GM19397 (cell line): ENCODE data around the gene MARS1.
A peak's percentile ranks its signal among the peaks of the same experiment; 100 is the strongest.

ENCODE experiments used
- ATAC-seq: cut with Tn5 transposase; IDR thresholded peaks from one replicate; pipeline ENCODE4 v1.9.1; 2021; ENCODE audit warnings: mild to moderate bottlenecking, moderate library complexity; ENCODE audit not compliant: unreplicated experiment

MARS1 gene

DNA sequence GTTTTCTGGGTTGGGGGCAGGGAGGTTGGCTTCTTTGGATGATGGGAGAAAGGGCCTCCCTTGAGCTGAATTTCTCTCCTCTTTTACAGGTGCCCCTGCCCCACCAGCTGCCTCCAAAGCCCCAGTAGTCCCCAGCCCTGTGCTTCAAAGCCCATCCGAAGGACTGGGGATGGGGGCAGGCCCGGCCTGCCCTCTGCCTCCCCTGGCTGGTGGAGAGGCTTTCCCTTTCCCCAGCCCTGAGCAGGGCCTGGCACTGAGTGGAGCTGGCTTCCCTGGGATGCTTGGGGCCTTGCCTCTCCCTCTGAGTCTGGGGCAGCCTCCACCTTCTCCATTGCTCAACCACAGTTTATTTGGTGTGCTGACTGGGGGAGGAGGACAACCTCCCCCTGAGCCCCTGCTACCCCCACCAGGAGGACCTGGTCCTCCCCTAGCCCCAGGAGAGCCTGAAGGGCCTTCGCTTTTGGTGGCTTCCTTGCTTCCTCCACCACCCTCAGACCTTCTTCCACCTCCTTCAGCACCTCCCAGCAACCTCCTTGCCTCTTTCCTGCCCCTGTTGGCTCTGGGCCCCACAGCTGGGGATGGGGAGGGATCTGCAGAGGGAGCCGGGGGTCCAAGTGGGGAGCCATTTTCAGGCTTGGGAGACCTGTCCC, 38.7 kb downstream of the MARS1 start:
- ATAC-seq: no peak

- no peak for ATAC-seq
Observed at GRCh38 chr12:57527184-57527583, 39.3 kb downstream of the MARS1 start.

GRCh38 chr12:57528176-57528575, 40.3 kb downstream of the MARS1 start:
- ATAC-seq: no peak

DNA sequence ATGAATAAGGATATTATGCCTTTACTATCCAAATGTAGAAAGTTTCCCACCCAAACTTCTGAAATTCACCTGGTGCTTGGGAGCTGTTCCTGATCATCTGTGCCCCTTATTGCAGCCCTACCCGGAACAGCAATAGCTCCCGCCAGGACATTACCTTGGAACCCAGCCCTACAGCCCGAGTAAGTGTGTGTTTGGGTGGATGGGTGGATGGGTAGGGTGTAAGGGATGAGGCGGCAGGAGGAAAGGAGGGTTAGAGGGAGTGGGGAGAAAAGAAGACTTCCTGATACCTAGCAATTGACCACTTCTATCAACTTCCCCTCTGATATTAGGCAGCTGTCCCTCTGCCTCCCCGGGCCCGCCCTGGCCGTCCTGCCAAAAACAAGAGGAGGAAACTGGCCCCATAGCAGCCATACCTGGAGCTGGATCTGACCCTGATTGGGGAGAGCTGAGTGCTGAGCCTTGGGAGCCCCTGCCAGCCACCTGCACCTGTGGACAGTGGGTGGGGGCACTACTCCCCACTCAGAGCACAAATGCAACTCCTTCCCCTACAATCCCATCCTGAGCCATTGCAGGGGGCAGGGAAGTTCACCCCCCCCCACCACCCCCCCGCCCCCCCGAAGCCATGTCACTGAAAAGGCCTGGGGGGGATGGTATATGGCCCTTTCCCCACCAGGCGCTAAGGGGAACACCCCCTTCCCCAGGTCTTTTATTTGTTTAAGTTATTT, 41.1 kb downstream of the MARS1 start:
- no peak for ATAC-seq

- no peak for ATAC-seq
Observed at GRCh38 chr12:57529831-57530230, 42.0 kb downstream of the MARS1 start.

DNA sequence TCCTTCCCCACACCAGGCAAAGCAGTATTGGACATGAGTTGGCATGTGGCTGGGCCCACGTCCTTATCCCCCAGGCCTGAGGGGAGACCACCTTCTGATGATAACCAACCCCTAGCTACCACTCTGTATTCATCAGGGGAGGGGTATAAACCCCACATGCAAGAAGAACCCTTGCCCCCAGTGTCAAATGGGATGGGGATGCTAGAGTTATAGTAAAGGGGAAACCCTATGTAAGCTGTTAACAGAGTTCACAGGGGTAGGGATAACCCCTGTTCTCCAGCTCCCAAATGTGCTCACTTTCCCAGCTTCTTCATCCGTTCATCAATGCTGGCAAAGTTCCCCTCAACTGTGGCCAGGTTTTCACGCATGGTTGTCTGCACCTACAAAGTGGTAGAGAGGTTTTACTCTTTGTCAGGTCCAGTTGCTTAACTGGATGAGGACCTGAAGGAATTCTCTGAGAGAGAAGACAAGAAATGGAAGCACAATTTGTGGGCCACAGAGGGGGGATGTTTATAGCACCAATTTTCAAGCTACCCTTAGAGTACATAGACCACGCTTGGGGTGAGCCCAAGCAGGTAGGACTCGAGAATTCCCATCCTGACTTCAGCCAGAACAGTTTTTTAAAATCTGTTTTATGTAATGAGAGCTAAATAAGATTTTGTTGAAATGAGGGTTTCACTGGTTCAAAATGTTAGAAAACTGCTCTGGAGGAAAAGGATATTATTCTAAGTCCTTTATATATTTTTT, 42.7 kb downstream of the MARS1 start:
- no peak for ATAC-seq

- ATAC-seq: no peak
Observed at GRCh38 chr12:57531836-57532235, 44.0 kb downstream of the MARS1 start.

- no peak for ATAC-seq
Observed at GRCh38 chr12:57533108-57533507, 45.2 kb downstream of the MARS1 start.

- no peak for ATAC-seq
Observed at GRCh38 chr12:57534250-57534649, 46.4 kb downstream of the MARS1 start.

- ATAC-seq: no peak
Observed at GRCh38 chr12:57534991-57535543, 47.2 kb downstream of the MARS1 start.

DNA sequence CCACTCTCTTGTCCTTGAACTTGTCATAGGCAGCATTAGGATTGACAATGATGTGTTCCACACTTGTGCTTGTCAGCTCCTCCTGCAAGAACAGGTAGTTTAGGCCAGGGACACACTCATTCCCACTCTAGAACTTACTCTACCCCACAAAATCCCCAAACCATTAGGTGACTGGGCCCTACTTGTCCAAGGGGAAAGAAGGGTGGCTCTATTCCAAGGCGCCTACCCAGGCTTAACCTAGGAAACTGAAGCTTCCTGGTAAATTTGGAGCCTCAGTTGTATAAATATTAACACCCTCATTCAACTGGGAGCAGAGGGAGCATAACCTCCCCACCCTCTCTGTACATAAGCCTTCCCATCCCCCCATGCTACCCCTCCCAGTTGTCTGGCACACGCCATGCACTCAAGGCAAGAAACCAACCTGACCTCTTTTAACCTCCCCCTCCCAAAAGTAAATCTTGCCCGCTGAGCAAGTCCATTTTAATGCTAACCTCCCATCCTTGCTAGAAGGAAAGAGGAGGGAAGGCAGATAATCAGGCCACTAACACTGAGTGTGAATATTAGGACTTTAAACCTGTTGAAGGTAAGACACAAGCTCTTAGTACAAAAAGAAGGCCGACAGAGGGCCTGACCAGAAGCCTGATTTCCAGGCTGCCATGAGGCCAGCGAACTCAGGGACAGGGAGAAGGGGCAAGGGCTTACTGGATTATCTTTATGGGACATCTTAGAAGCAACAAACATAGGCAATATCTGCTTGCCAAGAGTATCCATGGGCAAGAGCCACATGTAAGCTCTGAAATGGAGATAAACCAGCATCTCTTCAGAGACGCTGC, 48.1 kb downstream of the MARS1 start:
- no peak for ATAC-seq

DNA sequence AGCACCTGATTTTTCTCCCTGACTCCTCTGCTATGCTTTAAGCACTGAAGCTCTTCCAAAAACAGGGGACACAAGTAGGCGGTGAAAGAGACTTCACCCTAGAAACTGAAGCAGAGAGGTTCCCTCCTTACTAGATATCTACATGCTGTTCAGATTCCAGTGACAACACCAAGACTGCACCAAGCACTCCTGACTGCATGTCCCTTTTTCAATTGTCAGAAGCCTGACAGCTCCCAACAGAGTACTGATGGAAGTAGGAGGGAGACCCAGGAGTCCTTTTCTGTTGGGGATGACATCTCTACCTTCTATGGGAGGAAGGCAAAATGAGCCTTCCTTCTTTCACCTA, 48.7 kb downstream of the MARS1 start:
- no peak for ATAC-seq

- no peak for ATAC-seq
Observed at GRCh38 chr12:57539134-57539768, 51.4 kb downstream of the MARS1 start.

- ATAC-seq: no peak
Observed at GRCh38 chr12:57541001-57541400, 53.1 kb downstream of the MARS1 start.

DNA sequence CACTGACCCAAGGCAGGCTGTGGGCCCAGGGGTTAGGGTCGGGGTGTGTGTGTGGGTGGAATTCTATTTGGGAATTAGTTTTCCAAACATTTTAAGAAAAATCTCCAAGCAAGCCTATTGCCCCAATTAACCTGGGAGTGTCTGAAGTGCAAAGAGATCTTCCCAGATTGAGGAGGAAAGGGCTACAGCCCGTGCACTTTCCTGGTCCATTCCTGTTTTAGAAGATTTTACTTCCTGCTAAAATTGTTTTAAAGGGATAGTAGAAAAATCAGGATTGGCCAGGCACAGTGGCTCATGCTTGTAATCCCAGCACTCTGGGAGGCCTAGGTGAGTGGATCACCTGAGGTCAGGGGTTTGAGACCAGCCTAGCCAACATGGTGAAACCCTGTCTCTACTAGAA, 53.8 kb downstream of the MARS1 start:
- no peak for ATAC-seq

DNA sequence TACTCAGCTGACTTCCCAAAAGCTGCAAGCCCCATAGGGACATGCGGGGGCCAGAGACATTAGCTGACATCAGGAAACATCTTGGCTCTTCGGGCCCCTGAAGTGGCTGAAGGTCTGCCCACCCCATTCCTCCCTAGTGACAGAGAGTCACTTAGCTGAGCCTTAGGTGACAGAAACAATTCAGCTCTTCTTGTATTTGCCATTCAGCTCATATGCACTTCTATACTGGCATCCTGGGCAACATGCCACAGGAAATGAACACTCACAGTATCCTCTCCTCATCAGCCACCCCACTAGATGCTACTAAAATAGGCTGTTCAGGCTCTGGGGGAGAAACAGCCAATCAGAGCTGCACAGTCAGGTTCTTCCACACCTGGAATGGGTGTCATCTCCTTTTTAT, 55.7 kb downstream of the MARS1 start:
- no peak for ATAC-seq

DNA sequence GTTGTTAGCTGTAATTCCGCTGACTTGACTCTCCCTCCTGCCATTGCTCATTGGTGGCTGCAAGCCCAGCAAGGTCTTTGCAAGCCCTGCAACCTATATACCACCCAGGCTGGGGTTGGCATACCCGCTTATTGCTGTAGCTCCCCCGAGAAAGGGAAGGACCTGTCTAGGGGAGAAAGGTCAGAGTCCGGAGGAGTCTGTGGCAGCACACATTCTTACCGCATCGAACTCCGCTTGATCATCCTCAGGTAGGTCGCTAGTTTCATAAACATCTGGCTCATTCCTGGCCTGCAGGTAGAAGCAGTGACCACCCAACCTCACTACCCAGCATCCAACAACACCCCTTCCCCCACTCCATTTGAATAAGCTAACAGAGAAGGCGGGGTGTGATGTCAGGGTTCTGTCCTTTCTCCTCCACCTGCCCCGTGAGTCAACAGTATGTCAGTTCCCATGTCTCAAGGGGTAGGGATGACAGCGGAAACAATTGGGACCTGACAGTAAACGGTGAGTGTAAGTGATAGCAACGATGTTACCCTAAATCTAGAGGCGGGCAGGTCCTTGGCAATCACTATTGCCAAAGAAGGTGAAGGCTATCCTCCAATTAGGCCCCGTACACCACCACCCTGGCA, 58.1 kb downstream of the MARS1 start:
- ATAC-seq: no peak

DNA sequence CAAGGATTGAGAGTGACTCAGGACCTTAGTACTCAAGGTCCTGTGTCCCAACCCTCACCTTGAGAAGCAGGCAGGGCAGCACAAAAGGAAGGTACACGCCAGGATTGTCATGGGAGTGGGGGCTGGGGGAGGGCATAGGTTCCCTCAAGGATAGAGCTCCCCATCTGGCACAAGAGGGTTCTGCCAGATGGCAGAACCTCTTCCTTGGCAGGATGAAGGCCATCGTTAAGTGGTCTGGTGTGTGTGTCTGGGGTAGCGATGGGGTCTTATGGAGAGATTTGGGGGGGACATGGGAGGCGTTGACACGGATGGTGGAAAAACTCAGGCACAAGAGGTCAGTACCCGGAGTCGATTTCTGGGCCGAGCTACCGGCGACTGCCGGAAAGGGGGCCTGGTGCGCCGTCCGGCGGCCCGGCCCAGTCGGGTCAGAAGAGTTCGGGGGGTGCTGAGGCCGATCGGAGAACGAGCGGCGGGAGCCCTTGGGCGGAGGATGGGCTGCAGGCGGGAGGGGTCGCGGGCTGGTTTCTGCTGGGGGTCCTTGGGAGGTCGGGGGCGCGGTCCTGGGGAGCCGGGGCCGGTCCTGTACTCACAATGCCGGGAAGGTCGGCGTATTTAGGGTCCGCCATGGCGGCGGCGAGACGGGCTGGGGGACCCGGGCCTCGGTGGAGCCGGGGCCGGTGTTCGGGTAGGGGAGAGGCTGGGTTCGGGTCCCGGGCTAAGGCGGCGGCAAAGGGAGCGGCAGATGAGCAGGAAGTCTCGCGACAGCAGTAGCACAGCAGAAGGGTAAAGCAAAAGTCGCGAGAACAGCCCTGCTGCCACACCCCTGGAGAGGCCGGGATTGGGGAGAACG, 58.8 kb downstream of the MARS1 start, which contains the start of gene DCTN2:
Gene DCTN2, minus strand, starts transcription at position 755 of the 850 bp plus-strand sequence. Its CDS starts 129 bp downstream, at position 626.
- peak; percentile 97 for ATAC-seq
